Cerebellar nuclear complex (tissue), 1 donor: ENCODE results near the gene ZNF296.

ENCODE experiments used
- DNase-seq, 2 experiments: peaks; one replicate each; lab custom pipeline; 2025; lab: John Stamatoyannopoulos, UW

The ZNF296 gene

DNA sequence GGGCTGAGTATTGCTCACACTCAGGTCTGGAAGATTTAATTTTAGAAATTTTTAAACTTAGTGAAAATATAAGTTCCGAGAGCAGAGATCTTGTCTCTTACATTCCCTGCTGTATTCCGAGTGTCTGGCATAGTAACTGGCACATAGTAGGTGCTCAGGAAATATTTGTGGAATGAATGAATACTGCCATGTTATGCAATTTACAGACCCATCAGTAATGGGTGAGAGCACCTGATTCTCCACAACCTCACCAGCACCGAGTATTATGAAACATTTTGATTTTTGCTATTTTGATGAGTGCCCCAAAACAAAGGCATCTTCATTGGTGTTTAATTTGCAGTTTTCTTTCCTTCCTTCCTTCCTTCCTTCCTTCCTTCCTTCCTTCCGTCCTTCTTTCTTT, 53.2 kb downstream of the ZNF296 start:
- no peak for DNase-seq

DNA sequence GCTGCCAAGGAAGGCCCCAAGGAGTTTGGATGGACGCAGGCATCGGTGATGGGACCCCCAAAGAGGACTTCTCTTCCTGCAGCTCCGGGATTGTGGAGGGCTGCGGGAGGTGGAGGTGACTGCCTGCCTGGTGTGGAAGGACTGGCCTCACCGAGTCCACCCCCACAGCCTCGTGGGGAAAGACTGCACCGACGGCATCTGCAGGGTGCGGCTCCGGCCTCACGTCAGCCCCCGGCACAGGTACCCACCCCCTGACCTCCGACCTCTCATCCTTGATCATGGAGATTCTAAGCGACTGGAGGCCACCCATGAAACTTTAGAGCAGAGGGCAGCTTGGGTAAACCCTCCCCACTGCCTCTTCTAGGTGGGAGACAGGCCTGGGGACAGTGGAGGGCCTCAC, 54.3 kb downstream of the ZNF296 start:
- DNase-seq = no peak
